ENCODE measurements around the gene GALNT9. TPM values are rescaled to one million over a fixed set of nuclear protein-coding genes. Genes with fewer than 3 reads are reported as not detected.

GALNT9 gene
- total RNA-seq, 6 experiments from 2014 or later = not detected

GRCh38 chr12:132338311-132338710 is 8.9 kb upstream of the GALNT9 start:
- Histone ChIP-seq H3K36me3 (no peaks in the 10 kb centered on the region), H3K9me3 (no peaks in the 10 kb centered on the region), H3K4me3 (no peak overlapping the region), H3K4me1 (no peaks in the 10 kb centered on the region), H3K27me3 (no peaks in the 10 kb centered on the region), H3K27ac (no peak overlapping the region)
- ATAC-seq (no peak), DNase-seq (no peak)
- 50% methylated on average over 1 of the region's 20 CpGs for WGBS (ENCODE audit: insufficient coverage, low coverage, low lambda C conversion rate, missing lambda C conversion rate)
- intact Hi-C loops (cut with DNase I) = no loop called here
- no peak for TF ChIP-seq CTCF (IDR thresholded peaks at IDR 0.05)
- TF ChIP-seq POLR2A (IDR thresholded peaks at IDR 0.05) = no peak

- H3K4me1 ChIP-seq = no peaks in the 10 kb centered on the region
- no peaks in the 10 kb centered on the region for H3K36me3 ChIP-seq
- no peak overlapping the region for H3K4me3 ChIP-seq
- no peak for TF ChIP-seq POLR2A (IDR thresholded peaks at IDR 0.05)
- no peak for TF ChIP-seq CTCF (IDR thresholded peaks at IDR 0.05)
- H3K27me3 ChIP-seq = no peaks in the 10 kb centered on the region
- no peaks in the 10 kb centered on the region for H3K9me3 ChIP-seq
- intact Hi-C loops (cut with DNase I) = no loop called here
- DNase-seq (no peak), ATAC-seq (no peak)
- H3K27ac ChIP-seq = no peak overlapping the region
- 84% methylated on average over 10 of the region's 27 CpGs for WGBS (ENCODE audit: insufficient coverage, low coverage, low lambda C conversion rate, missing lambda C conversion rate)
Observed at GRCh38 chr12:132337557-132337956, 8.2 kb upstream of the GALNT9 start.

- WGBS (ENCODE audit: insufficient coverage, low coverage, low lambda C conversion rate, missing lambda C conversion rate) = 69% methylated on average over 6 of the region's 41 CpGs
- H3K27ac ChIP-seq = no peak overlapping the region
- H3K9me3 ChIP-seq = no peaks in the 10 kb centered on the region
- no peaks in the 10 kb centered on the region for H3K36me3 ChIP-seq
- H3K4me3 ChIP-seq = no peak overlapping the region
- intact Hi-C loops (cut with DNase I) = no loop called here
- DNase-seq = no peak
- ATAC-seq = no peak
- no peaks in the 10 kb centered on the region for H3K4me1 ChIP-seq
- TF ChIP-seq POLR2A (IDR thresholded peaks at IDR 0.05) (no peak), CTCF (IDR thresholded peaks at IDR 0.05) (no peak)
- no peaks in the 10 kb centered on the region for H3K27me3 ChIP-seq
Observed at GRCh38 chr12:132336451-132337413, 7.3 kb upstream of the GALNT9 start.

GRCh38 chr12:132335179-132335756 is 5.9 kb upstream of the GALNT9 start:
- intact Hi-C loops (cut with DNase I) = no loop called here
- Histone ChIP-seq H3K27me3 (peaks cover 0 to 2% of the 10 kb centered on the region in 2 donors), H3K4me3 (no peak overlapping the region), H3K4me1 (no peaks in the 10 kb centered on the region), H3K36me3 (no peaks in the 10 kb centered on the region), H3K9me3 (no peaks in the 10 kb centered on the region), H3K27ac (no peak overlapping the region)
- no peak for TF ChIP-seq POLR2A (IDR thresholded peaks at IDR 0.05)
- no peak for TF ChIP-seq CTCF (IDR thresholded peaks at IDR 0.05)
- DNase-seq = no peak
- no peak for ATAC-seq
- whole genome bisulfite sequencing (ENCODE audit: insufficient coverage, low coverage, low lambda C conversion rate, missing lambda C conversion rate) = 49% methylated on average over 10 of the region's 11 CpGs

All from right lobe of liver (tissue), 6 donors.